Activated CD4-positive, alpha-beta T cell treated with anti-CD3 and anti-CD28 coated beads for 48 hours (primary cell): Measurements from ENCODE around the gene SMARCD1.

Source experiments
- DNase-seq: peaks from one replicate; pipeline ENCODE4 v3.0.0-alpha.2; 2020

Gene SMARCD1

DNA sequence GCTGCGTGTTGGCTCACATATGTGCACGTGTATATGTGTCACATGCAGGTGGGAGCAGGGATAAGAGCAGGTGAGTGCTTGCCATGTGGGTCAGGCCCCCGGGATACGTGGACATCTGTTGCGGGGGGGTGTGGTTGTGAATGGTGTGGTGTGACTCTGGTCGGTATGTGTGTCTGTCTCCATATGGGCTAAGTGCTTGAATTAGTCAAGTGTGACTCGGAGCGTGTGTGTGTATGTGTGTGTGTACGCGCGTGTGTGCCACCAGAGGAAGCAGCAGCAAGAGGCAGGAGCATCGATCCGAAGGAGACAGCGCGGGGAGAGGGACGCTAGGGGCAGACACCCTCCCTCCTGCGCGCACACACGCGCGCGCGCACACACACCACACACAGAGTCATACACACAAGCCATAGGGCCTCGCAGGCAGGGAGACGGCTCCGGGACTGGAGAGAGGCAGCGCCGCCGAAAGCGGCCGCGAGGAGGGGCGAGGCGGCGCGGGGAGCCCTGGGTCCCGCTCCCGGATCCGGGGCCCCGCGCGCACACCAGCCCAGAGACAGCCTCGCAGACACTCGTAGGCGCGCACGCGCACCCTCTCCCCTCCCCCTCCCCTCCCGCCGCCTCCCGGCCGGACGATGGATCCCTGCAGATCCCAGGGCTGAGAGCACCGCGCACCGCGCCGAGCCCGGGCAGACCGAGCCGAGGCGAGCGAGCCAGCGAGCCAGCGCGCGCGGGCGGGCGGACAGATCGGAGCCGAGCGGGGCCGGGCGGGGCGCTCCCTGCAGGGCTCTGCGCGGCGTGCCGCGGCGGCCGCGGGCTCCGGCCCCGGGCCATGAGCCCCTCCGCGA, 27.9 kb upstream of the SMARCD1 start, which contains the start of gene ASIC1:
Gene ASIC1 (plus strand): TSS at position 597 of the 842 bp plus-strand sequence. CDS start 1,171 bp downstream, outside the sequence.
- DNase-seq = peak; percentile 67

DNA sequence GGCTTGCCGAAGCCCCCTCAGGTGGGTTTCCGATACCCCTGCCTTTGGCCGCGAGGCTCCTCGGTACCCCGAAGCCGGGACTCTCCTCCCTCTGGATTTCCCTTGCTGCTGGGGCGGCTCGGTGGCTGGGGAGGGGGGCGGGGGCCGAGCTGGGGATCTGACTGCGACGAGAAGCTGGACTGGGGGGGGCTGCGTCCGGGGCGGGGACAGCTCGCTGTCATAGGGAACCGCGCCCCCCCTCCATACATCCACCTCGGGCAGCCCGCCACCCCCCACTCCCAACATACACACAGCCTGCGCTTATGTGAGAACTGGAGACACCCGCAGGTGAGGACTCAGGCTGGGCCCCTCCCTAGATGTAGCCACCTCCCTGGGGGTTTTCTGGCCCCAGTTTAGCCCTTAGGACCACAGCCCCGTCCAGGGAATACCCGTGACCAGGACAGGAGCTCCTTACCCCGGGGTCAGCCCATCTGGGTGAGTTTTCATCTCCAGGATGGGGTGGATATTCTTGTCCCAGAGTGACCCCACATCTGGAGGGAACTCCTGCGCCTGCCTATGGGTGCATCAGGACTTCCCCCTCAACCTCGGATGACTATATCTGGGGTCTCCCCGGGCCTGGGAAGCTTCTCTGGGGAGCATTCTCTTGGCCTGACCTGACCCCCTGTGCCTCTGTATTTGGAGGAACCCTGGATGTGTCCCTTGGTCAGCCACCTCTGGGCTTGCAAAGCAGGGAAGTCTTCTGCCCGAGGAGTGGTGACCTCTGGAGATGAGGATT, 27.1 kb upstream of the SMARCD1 start:
- DNase-seq = no peak

DNA sequence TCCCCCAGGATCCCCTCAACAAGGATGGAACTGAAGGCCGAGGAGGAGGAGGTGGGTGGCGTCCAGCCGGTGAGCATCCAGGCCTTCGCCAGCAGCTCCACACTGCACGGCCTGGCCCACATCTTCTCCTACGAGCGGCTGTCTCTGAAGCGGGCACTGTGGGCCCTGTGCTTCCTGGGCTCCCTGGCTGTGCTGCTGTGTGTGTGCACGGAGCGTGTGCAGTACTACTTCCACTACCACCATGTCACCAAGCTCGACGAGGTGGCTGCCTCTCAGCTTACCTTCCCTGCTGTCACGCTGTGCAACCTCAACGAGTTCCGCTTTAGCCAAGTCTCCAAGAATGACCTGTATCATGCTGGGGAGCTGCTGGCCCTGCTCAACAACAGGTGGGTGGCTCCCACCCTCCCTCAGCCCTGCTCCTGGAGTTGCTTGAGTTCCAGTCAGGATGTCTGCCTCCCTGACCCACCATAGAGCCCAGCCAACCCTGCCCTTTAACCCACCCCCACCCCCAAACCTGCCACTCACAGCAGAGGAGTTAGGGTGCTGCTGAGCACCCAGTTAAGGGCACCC, 26.3 kb upstream of the SMARCD1 start:
- DNase-seq = peak; percentile 42

DNA sequence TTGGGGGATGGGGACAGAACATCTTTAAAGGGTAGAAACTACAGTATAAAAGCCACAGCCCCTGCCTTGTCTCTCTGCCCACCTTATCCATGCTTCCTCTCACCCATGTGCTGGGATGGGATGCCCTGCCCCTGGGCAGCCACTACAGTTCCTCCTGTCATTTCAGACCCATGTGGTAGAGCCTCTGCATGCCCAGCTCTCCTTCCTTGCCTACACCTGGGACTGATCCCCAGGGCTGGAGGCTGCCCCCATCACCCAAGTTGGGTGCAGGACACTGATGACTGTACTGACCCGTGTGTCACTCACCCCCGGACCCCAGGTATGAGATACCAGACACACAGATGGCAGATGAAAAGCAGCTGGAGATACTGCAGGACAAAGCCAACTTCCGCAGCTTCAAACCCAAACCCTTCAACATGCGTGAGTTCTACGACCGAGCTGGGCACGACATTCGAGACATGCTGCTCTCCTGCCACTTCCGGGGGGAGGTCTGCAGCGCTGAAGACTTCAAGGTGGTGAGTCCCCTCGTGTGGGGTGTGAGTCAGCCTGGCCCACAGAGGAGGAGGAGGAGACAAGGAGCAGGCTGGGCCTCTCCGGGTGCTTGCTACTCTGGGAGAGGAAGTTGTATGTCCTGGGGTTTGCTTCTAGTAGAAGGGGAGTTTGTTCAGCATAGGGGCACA, 25.6 kb upstream of the SMARCD1 start:
- peak; percentile 76 for DNase-seq

DNA sequence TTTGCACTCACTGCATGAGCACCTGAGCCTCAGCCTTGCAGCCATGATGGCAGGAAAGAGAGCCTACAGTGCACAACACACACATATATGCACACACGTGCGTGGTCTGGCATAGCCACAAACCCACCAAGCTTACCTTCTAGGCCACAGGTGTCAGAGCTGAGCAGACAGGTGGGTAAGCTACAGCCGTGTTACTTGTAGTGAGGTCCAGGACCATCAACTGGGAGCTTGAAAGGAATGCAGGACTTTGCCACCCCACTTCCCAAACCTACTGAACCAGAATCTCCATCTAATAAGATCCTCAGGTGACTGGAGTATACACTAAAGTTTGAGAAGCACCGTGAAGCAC, 25.0 kb upstream of the SMARCD1 start:
- no peak for DNase-seq

DNA sequence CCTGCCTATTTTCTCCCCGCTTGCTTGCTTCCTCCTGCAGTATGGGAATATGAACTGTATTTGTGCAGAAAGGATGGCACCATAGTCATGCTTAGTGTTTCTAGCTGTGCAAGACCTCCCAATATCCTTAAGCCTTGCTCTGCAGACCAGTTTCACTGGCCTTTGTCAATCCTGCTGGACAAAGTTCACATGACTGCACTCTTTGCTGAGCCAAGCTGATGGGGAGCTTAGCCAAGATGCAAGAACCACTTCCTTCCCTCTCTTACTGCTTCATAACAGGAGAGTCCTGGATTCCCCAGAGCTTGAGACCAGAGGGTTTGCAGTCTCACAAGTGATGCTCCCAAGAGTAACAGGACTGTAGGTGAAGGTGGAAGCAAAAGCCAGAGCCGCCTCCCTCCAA, 24.0 kb upstream of the SMARCD1 start:
- DNase-seq = no peak

DNA sequence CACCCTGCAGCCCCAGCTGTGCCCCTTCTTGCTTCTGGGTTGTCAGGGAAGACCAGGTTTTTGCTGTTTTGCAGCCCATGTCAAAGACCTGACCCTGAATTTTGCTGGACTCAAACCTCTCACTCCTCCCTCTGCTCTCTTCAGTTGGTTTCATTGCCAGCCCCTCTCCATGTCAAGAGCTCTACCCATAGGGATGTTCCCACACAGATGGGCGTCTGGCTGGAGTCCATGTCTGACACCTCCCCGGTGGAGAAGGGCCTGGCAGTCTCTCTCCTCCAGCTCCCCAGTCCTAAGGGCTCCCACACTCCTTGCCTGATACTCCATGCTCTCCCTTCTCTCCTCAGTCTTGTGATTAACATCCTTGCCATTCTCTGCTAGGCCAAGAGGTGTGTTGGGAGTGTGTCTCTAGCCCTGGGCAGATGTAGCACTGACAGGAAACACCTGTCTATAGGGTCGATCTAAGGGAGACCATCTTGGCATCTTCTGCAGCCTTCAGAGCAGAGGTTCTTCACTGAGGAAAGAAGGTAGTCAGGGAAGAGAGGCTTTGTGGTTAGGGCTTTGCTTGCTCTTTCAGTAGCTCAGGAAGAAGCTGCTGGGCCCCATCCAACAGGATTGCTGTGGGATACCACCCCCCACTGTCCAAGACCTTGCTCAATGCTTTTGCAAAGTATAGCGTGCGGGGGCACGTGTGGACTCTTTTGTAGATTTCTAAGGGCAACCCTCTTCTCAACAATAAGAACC, 23.0 kb upstream of the SMARCD1 start:
- no peak for DNase-seq

DNA sequence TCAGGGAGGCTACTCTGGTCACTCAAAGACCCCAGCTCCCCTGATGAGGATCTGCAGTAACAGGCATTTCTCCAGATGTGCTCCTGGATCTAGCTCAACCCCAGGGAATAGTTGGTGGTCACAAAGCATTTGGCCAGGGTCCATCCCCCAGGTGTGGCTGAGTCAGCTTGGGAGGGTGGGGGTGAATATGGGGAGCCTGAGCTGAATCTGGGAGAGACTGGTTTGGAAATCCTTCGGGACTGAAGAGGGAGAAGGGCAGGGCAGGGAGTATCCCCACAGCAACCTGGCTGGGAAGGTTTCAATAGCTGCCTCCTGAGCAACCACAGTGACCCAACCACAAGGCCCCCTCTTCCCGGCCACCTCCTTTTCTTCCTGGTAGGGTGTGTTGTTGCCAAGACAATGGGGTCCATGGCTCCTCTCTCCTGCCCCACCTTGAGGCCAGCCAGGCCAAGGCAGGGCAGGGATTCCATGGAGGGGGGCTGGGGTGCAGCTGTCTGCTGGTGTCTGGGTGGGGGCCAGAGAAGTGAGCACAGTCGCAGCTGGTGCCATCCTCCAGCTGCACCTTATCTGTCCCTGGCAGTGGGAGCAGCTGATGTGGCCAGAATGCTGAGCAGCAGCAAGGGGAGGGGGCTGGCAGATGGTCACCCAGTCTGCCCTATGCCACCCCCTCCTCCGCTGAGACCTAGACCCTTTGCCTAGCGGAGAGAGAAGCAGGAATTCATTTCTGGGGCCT, 22.2 kb upstream of the SMARCD1 start:
- no peak for DNase-seq

DNA sequence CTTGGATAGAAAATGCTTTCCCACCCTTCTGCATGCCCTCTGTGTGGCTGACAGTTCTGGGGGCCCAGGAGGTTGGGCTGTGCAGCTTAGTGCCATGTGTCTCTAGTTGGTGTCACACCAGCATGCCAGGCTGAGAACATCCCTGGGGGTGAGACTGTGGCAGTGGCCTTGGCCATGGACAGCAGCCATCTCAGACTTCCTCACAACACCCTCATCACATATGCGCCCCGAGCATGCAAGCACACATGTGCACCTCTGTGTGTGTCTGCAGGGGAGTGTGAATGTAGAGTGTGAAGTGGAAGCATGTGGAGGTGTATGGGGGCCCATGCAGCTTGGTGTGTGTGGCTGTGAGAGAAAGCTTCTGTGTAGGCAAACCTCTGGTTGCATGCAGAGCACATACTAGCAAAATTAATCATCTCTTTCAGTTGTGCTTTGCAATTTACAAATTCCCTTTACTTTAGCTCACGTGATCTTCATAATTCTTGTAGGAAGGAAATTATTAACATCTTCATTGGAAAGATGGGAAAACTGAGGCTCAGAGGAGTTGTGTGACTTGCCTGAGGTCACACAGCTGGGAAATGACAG, 19.3 kb upstream of the SMARCD1 start:
- DNase-seq = no peak

DNA sequence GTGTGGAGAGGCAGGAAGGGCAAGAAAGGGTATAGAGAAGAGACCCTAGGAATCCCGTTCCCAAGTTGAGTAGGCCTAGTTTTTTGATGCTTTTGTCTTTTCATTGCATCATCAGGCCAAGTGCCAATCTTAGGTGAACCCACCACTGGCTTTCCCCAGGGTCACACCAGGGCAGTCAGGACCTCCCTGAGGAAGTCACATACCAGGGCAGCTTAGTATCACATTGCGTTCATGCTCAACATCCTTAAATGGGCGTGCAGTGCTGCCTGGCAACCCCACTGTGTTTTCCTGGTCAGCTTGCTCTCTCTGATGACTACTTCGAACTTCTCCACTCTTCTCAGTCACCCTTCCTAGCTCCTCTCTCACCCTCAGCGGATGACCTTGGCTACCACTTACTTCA, 18.7 kb upstream of the SMARCD1 start:
- no peak for DNase-seq

DNA sequence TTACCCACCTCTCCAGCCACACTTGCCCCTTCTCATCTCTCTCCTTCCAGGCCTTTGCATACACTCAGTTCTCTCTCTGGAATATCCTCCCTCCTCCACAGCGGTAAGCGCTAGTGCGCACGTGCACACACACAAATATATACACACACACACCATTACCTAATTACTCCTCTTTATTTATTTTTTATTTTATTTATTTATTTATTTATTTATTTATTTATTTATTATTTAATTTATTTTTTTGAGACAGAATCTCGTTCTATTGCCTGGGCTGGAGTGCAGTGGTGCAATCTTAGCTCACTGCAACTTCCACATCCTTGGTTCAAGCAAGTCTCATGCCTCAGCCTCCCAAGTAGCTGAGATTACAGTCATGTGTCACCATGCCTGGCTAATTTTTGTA, 16.1 kb upstream of the SMARCD1 start:
- no peak for DNase-seq

DNA sequence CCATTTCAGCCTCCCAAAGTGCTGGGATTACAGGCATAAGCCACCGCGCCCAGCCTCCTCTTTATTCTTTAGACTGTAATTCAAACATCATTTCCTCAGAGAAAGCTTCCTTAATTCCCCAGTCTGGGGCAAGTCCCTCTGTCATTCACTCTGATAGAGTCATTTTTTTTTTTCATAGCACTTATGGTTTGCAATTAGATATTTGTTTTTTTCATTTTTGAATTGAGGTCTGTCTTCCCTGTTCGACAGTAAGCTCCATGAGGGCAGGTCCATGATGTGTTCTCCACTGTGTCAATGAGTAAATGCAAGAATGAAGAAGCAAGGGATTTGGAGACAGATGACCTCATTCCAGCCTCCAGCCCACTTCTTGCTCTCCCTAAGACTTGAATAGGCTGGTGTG, 15.6 kb upstream of the SMARCD1 start:
- no peak for DNase-seq

DNA sequence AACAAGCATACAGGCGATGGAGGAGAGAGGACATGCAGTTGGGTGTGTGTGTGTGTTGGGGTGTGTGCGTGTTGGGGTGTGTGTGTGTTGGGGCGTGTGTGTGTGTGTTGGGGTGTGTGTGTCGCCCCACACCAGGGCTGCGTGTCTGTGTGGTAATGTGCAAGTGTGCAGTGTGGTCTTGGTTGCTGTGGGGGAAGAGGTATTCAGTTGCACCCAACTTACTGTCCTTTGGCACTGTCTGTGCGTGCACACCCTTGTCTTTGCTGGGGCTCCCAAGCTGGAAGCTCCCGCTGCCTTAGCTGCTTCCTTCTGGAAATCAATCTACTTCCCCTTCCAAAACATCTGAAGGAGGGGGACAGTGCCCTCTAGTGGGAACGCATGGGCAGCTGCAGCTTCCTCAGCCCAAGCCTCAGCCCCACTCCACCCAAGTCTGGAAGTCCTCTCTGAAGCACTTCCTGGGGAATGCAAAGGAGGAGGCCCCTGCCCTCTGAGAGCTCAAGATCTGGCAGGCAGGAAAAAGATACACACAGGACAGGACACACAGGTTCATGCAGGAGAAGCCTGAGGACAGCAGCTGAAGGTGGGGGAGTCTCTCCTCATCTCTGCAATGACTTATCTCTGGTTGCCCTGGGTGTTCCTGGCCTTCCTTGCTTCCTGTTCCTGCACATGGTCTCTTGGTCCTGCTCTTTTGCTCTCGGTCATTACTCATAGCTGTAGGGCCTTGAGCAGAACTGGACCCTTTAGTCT, 14.7 kb upstream of the SMARCD1 start:
- DNase-seq = peak; percentile 79

DNA sequence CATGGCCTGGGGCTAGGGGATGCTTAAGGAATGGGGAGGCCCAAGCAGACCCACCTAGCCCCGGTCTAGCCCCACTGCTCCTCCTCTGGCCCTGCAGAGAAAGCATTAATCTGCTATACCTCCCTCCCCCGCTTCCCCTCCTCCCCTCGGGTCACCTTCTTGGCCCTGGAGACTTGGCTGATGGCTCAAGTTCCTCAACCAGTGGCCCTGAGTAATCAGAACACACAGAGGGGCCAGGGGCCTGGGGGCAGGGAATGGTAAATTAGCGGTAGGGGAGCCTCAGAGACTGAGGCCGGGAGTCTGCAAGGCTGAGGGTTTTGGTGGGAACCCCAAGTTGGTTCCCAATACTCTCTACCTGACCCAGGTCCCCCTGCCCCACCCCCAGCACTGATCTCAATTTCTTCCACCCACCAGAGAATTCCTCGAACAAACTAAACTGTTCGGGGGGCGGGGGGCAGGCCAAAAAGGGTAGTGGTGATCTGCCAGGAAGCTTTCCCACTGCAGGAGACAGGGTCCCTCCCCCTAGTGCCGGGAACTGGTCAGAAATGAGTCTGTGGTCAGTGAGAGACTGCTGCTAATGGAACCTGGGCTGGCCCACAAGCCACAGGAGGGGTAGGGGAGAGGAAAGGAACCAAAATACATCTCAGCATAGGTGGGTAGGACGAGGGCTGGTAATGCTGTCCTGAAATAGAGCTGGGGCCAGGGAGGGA, 12.8 kb upstream of the SMARCD1 start:
- no peak for DNase-seq

DNA sequence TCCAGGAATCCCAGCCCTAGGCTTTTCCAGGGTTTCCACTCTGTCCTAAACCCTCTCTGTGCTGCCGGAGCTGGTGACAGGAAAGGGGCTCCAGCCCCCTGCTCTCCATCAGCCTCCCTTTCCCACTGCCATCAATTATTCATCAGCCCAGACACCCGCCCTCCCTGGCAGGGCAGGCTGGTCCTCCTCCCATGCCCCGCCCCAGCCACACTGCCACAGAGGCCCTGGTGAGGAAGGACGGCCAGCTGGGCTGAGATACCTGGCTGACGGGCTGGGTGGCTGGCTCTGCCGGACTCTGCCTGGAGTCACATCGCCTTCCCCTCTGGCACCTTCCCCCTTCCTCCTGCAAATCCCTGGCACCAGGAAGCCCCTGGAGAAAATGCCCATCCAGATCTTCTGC, 11.9 kb upstream of the SMARCD1 start:
- DNase-seq = no peak

DNA sequence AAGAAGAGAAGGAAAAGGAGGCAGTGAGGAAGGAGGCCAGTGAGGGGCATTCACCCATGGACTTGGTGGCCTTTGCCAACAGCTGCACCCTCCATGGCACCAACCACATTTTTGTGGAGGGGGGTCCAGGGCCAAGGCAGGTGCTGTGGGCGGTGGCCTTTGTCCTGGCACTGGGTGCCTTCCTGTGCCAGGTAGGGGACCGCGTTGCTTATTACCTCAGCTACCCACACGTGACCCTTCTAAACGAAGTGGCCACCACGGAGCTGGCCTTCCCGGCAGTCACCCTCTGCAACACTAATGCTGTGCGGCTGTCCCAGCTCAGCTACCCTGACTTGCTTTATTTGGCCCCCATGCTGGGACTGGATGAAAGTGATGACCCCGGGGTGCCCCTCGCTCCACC, 11.4 kb upstream of the SMARCD1 start:
- DNase-seq = no peak

DNA sequence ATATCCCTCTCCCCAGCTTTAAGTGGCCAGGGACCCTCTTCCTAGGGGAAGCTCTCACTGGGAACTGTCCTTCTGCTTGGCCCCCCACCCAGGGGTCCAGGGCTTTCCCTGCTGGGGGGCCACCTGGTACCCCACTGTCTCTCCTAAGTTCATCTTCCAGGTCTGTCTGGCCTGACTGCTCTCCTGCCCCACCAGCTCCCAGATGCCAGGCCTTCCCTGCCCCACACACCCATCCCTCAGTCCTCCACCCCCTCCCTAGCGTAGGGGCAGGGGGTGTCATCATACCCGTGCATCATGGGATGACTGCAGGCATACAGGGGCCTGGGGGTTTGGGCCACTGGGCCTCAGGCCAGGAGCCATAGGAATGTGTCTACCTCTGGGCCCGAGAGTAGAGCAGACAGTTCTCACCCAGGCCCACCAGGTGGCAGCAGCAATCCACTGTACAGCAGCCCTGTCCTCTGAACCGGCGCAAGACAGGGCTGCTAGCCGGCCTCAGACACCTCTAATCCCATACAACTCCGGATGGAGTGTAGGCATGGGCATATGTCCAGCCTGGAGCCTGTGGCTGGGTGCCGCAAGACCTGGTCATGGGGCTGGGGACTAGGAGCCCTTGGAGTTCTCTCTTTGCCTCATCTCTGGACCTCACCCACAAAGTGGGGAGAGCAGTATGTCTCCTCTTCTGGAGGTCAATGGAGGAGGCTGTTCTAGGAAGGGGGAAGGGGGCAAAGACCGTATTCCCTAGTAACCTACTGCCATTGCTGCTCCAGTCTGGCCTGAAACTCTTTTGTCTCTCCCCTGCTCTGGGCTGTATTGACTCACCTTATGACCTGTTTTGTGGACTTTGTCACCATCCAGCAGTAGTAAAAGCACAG, 10.0 kb upstream of the SMARCD1 start:
- DNase-seq = peak; percentile 87

DNA sequence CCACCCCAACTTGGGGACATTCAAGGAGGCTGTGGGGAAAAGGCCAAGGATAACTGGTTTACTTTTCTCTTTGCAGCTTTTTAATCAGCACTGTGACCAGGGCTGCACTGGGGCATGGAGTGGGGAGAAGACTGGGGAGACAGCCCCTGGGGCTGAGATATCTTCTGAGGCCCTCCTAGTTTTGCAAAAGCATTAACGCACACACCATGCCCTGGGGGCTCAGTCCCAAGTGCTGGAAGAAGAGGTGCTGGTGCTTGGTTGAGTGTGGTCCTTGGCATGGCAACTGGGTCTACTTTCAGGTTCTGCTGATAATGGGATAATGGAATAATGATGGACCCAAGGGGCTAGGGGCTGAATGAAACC, 9.4 kb upstream of the SMARCD1 start:
- no peak for DNase-seq

DNA sequence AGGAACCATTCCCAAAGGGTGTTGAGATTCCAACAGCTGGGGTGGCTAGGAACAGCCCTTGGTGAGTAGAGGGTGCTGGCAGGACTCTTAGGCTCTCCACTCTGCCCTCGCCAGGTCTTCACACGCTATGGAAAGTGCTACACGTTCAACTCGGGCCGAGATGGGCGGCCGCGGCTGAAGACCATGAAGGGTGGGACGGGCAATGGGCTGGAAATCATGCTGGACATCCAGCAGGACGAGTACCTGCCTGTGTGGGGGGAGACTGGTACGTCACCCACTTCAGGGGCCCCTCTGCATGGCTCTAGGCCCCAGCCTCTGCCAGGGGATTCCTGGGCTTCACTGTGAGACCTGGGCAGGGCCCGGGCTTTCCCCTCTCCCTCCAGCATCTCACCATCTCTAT, 8.0 kb upstream of the SMARCD1 start:
- DNase-seq = no peak
